ENCODE data around the gene MCFD2.

GRCh38 chr2:46915811-46916630 is 415 bp upstream of the MCFD2 start:
- TF ChIP-seq CTCF (IDR thresholded peaks at IDR 0.05) (no peak), POLR2AphosphoS5 (IDR thresholded peaks at IDR 0.05) (peak; percentile 83 to 94 (median 90))

Measured in breast epithelium (tissue), 3 donors.